B cell (primary cell): Measurements from ENCODE around the gene SAPCD2. TPM values are rescaled to one million over a fixed set of nuclear protein-coding genes. Genes with fewer than 3 reads are reported as not detected.

Experiments used
- ATAC-seq: fragments of 200-7000 bp; cut with Tn5 transposase; one replicate; pipeline ENCODE4 v1.10.0; 2021; ENCODE audit warnings: low read depth, mild to moderate bottlenecking, moderate number of reproducible peaks, moderate library complexity
- CTCF ChIA-PET: fragments of 350-600 bp; sonication (Branson Sonifier 250); formaldehyde crosslinking; loops from one replicate; lab custom pipeline; 2021; ENCODE audit warnings: antibody characterized with exemption, inconsistent platforms; lab: Charles Lee
- POLR2A ChIA-PET: fragments of 350-600 bp; sonication (Branson Sonifier 250); formaldehyde crosslinking; loops from one replicate; lab custom pipeline; 2021; ENCODE audit warnings: antibody characterized with exemption; lab: Charles Lee
- DNase-seq: peaks from one replicate; pipeline ENCODE4 v3.0.0; 2013
- H2AFZ ChIP-seq: 2 replicates; pipeline ENCODE4 v1.6.1; 2012; ENCODE audit warnings: mild to moderate bottlenecking, low read depth, low read length; ENCODE audit not compliant: insufficient read depth, poor library complexity, severe bottlenecking
- H3K27ac ChIP-seq, 2 donors: 1 replicate in 1 of 2; 2 replicates in 1 of 2; pipeline ENCODE4 v1.5.1; 2012 to 2013; ENCODE audit warnings: low read length in 2 of 2, mild to moderate bottlenecking in 2 of 2, moderate library complexity in 1 of 2
- H3K27me3 ChIP-seq, 4 experiments: fragments of 200-600 bp in 1 of 4; sonication (generic) in 1 of 4; replicated peaks in 1 of 4; 1 replicate in 2 of 4; 2 replicates in 2 of 4; pipeline versions ENCODE4 v1.6.1 to v1.7.0; 2013 to 2016; ENCODE audit warnings: low read length in 3 of 4, mild to moderate bottlenecking in 2 of 4, mixed read lengths in 1 of 4, moderate library complexity in 1 of 4; ENCODE audit not compliant: insufficient read depth in 4 of 4, control insufficient read depth in 3 of 4; ENCODE audit errors: control extremely low read depth in 1 of 4
- H3K36me3 ChIP-seq, 2 experiments: replicated peaks in 1 of 2; 1 replicate in 1 of 2; 2 replicates in 1 of 2; pipeline versions ENCODE4 v1.6.1 to v1.7.1; 2013; ENCODE audit warnings: low read length in 1 of 2; ENCODE audit not compliant: insufficient read depth in 2 of 2, control insufficient read depth in 1 of 2; ENCODE audit errors: control extremely low read depth in 1 of 2, extremely low read depth in 1 of 2
- H3K4me1 ChIP-seq, 2 donors: fragments of 200-600 bp in 1 of 2; sonication (generic) in 1 of 2; 1 replicate in 1 of 2; 2 replicates in 1 of 2; pipeline versions ENCODE4 v1.5.1 to v1.6.1; 2013 to 2017; ENCODE audit warnings: low read length in 2 of 2; ENCODE audit not compliant: control insufficient read depth in 2 of 2, insufficient read depth in 2 of 2
- H3K4me2 ChIP-seq: replicated peaks from 2 replicates; pipeline ENCODE3; 2012; ENCODE audit warnings: mild to moderate bottlenecking, low read depth, low read length; ENCODE audit not compliant: poor library complexity, severe bottlenecking
- H3K4me3 ChIP-seq, 5 experiments: fragments of 200-600 bp in 1 of 5; sonication (generic) in 1 of 5; 1 replicate in 3 of 5; 2 replicates in 2 of 5; pipeline versions ENCODE4 v1.5.1 to v1.7.0; 2011 to 2016; ENCODE audit warnings: low read length in 4 of 5, mild to moderate bottlenecking in 4 of 5, low read depth in 2 of 5, control low read depth in 1 of 5, moderate library complexity in 1 of 5; ENCODE audit not compliant: insufficient read depth in 1 of 5; ENCODE audit errors: control extremely low read depth in 1 of 5, extremely low read depth in 1 of 5
- H3K79me2 ChIP-seq: fragments of 200-600 bp; sonication (generic); one replicate; pipeline ENCODE4 v1.6.0; 2016; ENCODE audit warnings: low read length; ENCODE audit not compliant: control insufficient read depth, insufficient read depth
- H3K9ac ChIP-seq: fragments of 200-600 bp; sonication (generic); 2 replicates; pipeline ENCODE4 v1.6.1; 2017; ENCODE audit warnings: mild to moderate bottlenecking, low read length, moderate library complexity
- H3K9me3 ChIP-seq, 3 donors: one replicate each; pipeline versions ENCODE4 v1.6.1 to v1.7.1; 2013; ENCODE audit warnings: low read length in 2 of 3; ENCODE audit not compliant: control insufficient read depth in 2 of 3, insufficient read depth in 1 of 3; ENCODE audit errors: control extremely low read depth in 1 of 3
- H4K20me1 ChIP-seq: 2 replicates; pipeline ENCODE4 v1.6.0; 2012; ENCODE audit warnings: mild to moderate bottlenecking, low read length; ENCODE audit not compliant: insufficient read depth, control insufficient read depth, poor library complexity, severe bottlenecking
- H3K27ac Mint-ChIP-seq: one replicate; pipeline ENCODE4 v1.8.0; 2021; ENCODE audit warnings: mixed read lengths
- H3K27me3 Mint-ChIP-seq: one replicate; pipeline ENCODE4 v1.8.0; 2021; ENCODE audit warnings: mixed read lengths
- H3K4me1 Mint-ChIP-seq: one replicate; pipeline ENCODE4 v1.8.0; 2021; ENCODE audit warnings: mixed read lengths
- H3K4me3 Mint-ChIP-seq: one replicate; pipeline ENCODE4 v1.8.0; 2021; ENCODE audit warnings: mixed read lengths
- H3K9me3 Mint-ChIP-seq: one replicate; pipeline ENCODE4 v1.8.0; 2022; ENCODE audit warnings: mixed read lengths; ENCODE audit not compliant: insufficient read depth
- CTCF ChIP-seq: fragments of 200-600 bp; IDR thresholded peaks from one replicate; pipeline ENCODE4 v1.8.0; 2022; ENCODE audit warnings: antibody characterized with exemption, mild to moderate bottlenecking
- EZH2 ChIP-seq: IDR thresholded peaks from 2 replicates; pipeline ENCODE4 v1.6.1; 2012; ENCODE audit warnings: borderline replicate concordance, low read depth, mild to moderate bottlenecking, moderate library complexity, low read length; ENCODE audit not compliant: insufficient read depth, poor library complexity, severe bottlenecking
- WGBS: methylation state at CpG from one replicate; pipeline ENCODE4 v1.1.5; 2013; ENCODE audit warnings: missing lambda C conversion rate; ENCODE audit not compliant: insufficient coverage; 5-methylcytosine and 5-hydroxymethylcytosine counted together
- intact Hi-C: fragments of 100-400 bp; cut with micrococcal nuclease; formaldehyde crosslinking; loops from one replicate; pipeline ENCODE4 v1.10.0; 2022
- polyA plus RNA-seq: library from polyadenylated mRNA; depleted of rRNA; stranded (reverse); fragments of >200 nt; gene quantifications from 2 replicates; pipeline ENCODE4 v1.2.3, GENCODE V29; 2012
- total RNA-seq, 2 donors: library from RNA; stranded (reverse); fragments of 120-200 nt in 1 of 2; gene quantifications; 1 replicate in 1 of 2; 2 replicates in 1 of 2; pipeline versions ENCODE4 v1.2.3 to v1.2.4, GENCODE V29; 2013 to 2022

The SAPCD2 gene
- total and polyA plus RNA-seq, 2 donors (not counting 1 experiment from before 2014, with no cell fraction given) = 0.39 to 0.69 TPM

GRCh38 chr9:137083394-137084004 lies 13.1 kb upstream of the SAPCD2 start:
- H3K4me2 ChIP-seq = no peak overlapping the region
- no peaks in the 10 kb centered on the region for H3K27me3 Mint-ChIP-seq
- intact Hi-C loops = no loop called here
- POLR2A ChIA-PET = interaction anchor here (1.5 kb wide), 1 partner anchor 16 kb away, joined by 5 read pairs; no protein-coding TSS in a partner anchor
- H3K79me2 ChIP-seq = peaks cover 17% of the 10 kb centered on the region
- CTCF ChIA-PET = interaction anchor here (0.5 to 2.0 kb wide), 7 partner anchors 14 to 340 kb away, joined by 3 to 11 read pairs (median 4); partner anchors contain the start of gene SAPCD2
- H3K27ac Mint-ChIP-seq = peak overlapping the region; percentile 82
- H2AFZ ChIP-seq = no peak overlapping the region
- no peaks in the 10 kb centered on the region for H3K9me3 Mint-ChIP-seq
- peaks cover 19% of the 10 kb centered on the region for H4K20me1 ChIP-seq
- H3K9ac ChIP-seq = no peak overlapping the region
- H3K27me3 ChIP-seq = no peaks in the 10 kb centered on the region
- peaks cover 20 to 44% of the 10 kb centered on the region in 2 donors for H3K4me1 ChIP-seq
- peaks cover 0 to 29% of the 10 kb centered on the region in 2 experiments for H3K36me3 ChIP-seq
- TF ChIP-seq CTCF = no peak
- no peak for TF ChIP-seq EZH2
- no peak for ATAC-seq
- WGBS = 45% methylated on average over 10 of the region's 12 CpGs
- H3K27ac ChIP-seq = no peak overlapping the region
- H3K9me3 ChIP-seq = no peaks in the 10 kb centered on the region
- DNase-seq = peak; percentile 49
- peaks cover 38% of the 10 kb centered on the region for H3K4me1 Mint-ChIP-seq
- H3K4me3 ChIP-seq = no peak overlapping the region
- H3K4me3 Mint-ChIP-seq = peak overlapping the region; percentile 34

- no peak for DNase-seq
- H3K4me2 ChIP-seq = no peak overlapping the region
- Mint-ChIP-seq H3K9me3 (no peaks in the 10 kb centered on the region), H3K4me3 (no peak overlapping the region), H3K4me1 (peaks cover 38% of the 10 kb centered on the region), H3K27me3 (no peaks in the 10 kb centered on the region), H3K27ac (peak overlapping the region; percentile 82)
- intact Hi-C loops = no loop called here
- no peak overlapping the region for H3K9ac ChIP-seq
- TF ChIP-seq EZH2 = no peak
- TF ChIP-seq CTCF = no peak
- 52% methylated on average over 5 of the region's 8 CpGs for WGBS
- H3K27ac ChIP-seq = no peak overlapping the region
- CTCF ChIA-PET = interaction anchor here (1.6 to 2.0 kb wide), 3 partner anchors 13 to 36 kb away, joined by 5 to 11 read pairs (median 8); partner anchors contain the start of gene SAPCD2
- peaks cover 0 to 29% of the 10 kb centered on the region in 2 experiments for H3K36me3 ChIP-seq
- H3K27me3 ChIP-seq = no peaks in the 10 kb centered on the region
- peaks cover 25% of the 10 kb centered on the region for H4K20me1 ChIP-seq
- H3K79me2 ChIP-seq = peaks cover 15% of the 10 kb centered on the region
- no peak overlapping the region for H3K4me3 ChIP-seq
- peaks cover 24 to 45% of the 10 kb centered on the region in 2 donors for H3K4me1 ChIP-seq
- POLR2A ChIA-PET = interaction anchor here (1.5 kb wide), 1 partner anchor 16 kb away, joined by 5 read pairs; no protein-coding TSS in a partner anchor
- H2AFZ ChIP-seq = no peak overlapping the region
- no peak for ATAC-seq
- no peaks in the 10 kb centered on the region for H3K9me3 ChIP-seq
These were observed 12.6 kb upstream of the SAPCD2 start for GRCh38 chr9:137082925-137083290.
